GM12874 (cell line): Measurements from ENCODE around the gene CSAD.
A peak's percentile ranks its signal among the peaks of the same experiment; 100 is the strongest.

Source experiments
- TF ChIP-seq, protein P1 (sequence below): IDR thresholded peaks from 2 replicates; pipeline ENCODE4 v1.5.1; 2011; ENCODE audit warnings: low read depth, mild to moderate bottlenecking, control low read depth, low read length, moderate library complexity; ENCODE audit not compliant: insufficient read depth

Gene CSAD

DNA sequence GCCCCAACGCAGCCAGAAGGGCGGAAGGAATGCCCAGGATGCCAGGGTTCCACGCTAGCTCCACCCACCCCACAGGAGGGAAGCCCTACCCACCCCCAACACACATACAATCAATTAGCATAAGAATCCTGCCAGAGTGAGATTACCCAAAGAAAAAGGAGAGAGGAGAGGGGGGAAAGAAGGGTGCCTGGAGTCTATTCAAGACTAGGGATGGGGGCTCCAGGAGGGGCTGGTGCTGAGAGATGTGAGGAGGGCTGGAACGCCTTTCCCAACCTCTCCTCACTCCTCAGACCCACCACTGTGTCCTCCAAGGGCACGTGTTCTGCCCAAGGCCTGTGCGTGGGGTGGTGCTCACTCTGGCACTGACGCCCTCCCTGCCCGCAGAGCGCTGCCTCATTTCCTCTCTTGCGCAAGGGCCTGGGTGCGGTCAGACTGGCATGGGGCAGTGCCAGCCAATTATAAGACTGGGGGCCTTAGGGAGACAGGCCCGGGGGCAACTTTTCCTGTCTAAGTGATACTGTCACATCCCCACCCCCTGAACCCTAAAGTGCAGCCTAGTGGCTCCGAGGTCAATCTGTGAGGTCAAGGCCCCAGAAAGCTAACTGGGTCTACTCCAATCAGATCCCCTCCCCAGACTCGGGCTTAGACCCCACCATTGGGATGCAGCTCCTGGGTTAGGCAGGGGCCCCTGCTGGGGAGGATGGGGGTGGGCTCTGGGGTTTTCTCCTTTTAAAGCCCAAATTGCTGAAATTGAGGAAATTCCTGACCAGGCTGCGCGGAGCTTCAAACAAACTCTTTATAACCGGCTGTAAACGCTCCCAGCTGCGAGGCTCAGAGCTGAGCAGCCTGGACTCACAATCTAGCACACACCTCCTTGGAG is 36.6 kb upstream of the CSAD start:
- TF ChIP-seq, protein P1, sequence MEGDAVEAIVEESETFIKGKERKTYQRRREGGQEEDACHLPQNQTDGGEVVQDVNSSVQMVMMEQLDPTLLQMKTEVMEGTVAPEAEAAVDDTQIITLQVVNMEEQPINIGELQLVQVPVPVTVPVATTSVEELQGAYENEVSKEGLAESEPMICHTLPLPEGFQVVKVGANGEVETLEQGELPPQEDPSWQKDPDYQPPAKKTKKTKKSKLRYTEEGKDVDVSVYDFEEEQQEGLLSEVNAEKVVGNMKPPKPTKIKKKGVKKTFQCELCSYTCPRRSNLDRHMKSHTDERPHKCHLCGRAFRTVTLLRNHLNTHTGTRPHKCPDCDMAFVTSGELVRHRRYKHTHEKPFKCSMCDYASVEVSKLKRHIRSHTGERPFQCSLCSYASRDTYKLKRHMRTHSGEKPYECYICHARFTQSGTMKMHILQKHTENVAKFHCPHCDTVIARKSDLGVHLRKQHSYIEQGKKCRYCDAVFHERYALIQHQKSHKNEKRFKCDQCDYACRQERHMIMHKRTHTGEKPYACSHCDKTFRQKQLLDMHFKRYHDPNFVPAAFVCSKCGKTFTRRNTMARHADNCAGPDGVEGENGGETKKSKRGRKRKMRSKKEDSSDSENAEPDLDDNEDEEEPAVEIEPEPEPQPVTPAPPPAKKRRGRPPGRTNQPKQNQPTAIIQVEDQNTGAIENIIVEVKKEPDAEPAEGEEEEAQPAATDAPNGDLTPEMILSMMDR = no peak

DNA sequence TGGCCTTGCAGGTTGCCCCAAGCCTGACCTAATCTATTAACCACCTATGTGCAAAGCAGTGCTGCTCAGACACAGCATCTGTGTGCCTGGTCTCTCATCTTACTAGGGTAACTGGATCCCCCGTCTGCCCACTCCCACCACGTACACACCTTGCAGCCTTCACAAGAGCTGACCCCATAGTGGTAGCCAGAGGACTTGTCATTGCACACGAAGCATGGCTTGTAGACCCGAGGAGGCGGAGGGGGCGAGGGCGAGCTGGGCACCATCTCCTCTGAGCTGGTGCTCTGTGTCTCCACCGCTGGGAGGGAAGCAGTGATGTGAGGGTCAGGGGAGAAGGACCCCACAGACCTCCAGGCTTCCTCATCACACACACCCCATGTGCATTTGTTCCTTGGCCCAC is 34.8 kb upstream of the CSAD start:
- TF ChIP-seq, protein P1 = no peak

DNA sequence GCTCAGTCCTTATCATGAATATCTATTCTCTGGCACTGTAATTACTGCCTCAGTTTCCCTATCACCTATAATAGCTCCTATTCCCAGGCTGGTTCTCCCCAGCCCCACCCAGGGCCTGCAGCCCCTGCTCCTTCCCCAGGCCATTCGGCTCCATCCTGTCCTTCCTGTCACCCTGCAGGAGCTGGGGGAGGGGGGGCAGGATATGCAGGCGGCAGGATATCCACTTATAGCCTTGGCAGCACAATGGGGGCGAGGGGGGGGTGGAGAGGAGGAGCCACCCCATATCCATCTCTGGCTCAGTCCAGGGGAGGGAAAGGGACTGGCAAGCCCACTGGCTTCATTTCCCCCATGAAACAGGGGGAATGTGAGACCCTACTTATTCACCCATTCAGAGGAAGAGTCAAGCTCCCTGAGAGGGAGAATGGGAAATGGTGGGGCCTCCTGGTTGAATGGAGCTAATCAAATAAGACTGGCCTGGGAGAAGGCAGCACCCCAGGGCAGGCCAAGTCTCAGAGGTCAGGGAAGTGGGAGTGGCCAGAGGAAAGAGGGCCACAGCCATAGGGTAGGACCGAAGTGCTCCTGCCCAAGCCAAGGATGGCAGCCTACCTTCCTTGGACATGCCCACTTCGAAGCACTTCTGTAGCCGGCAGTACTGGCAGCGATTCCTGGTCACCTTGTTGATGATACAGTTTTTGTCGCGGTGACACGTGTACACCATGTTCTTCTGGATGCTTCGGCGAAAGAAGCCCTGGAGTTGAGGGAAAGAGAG is 34.1 kb upstream of the CSAD start:
- TF ChIP-seq, protein P1 = no peak

DNA sequence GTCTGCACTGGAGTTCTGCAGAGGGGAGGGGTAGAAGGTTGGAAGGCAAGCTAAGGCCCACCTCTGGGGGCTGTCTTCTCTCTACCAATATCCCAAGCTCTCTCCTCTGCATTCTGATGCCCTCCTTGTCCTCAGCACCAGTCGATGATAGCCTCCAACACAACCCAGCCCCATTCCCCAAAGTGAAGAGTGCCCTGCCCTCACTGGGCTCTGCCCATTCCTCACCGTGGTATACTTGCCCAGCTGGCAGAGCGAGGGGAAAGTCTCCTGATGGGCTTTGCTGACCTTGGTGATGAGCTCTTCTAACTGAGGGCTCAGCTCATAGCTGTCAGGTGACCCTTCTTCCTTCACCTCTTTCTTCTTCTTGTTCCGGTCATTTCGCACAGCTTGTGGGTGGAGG is 33.5 kb upstream of the CSAD start:
- TF ChIP-seq, protein P1 = no peak

DNA sequence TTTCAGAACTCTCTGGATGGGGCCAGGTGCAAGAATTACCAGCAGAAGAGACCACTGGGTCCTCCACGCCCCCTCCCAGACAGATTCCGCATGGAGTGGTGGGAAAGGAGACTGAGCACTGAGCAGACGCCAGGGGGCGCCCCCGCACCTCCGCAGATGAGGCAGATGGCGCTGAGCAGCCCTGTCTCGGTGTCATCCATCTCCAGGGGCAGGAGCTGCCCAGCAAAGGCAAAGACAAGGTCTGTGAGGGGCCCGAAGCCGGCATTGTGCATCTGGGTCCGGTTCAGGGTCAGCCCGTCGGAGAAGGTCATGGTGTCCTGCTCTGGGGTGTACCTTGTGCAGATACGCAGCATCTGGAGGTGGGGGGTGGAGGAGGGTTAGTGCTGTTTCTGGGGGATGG is 32.6 kb upstream of the CSAD start:
- TF ChIP-seq, protein P1 = peak; percentile 95

DNA sequence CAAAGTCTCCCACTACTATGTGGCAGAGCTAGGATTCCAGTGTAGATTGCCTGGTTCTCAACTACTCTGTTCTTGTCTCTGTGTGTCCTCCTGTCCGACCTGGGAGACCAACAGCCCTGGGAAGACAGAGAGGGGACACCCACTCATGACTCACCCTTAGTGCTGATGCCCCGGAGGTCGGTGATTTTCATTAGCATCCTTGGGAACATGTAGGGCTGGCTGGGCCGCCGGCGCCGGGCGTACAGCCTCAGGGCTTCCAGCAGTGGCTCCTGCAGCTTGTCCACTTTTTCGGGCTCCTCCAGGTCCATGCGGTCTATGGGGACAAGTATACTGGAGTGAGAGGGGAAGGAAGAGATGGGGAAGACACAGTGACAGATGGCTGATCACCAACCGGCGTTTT is 32.2 kb upstream of the CSAD start:
- TF ChIP-seq, protein P1 = no peak

DNA sequence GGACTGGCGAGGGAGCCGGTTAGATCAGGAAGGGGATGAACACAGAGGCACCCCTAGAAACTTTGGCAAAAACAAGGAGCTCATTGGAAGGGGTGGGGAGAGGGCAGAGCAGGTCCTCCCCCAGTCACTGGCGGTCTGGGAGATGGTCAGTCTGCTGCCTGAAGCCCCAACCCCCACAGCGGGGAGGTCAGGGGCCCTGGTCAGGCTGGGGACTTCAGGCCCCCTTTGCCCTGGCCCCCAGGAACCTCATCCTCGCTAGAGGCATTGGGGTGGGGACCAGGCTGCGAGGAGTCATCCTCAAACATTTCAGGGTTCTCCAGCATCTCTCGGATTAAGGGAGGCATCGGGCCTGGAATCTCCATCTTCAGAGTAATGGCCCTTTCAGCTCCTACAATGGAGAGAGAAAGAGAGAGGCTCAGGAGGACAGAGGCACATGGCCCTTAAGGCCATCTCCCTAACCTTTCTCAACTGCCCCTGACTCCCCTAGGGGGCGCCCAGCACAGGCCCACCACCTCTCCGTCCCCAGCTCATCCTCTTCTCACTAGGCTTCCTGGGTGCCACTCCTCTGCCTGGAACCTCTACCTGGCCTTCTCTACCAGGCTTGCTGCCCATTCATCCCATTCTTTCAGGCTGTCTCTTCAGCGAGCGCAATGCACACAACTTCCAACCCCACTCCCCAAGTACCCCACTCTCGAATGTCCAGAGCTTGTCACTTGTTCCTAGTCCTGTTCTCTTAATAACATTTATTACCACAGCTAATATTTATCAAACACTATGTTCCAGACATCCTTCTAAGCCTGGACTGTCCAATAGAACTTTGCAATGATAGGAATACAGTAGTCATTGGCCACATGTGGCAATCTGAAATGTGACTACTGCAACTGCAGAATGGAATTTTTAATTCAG is 31.0 kb upstream of the CSAD start:
- TF ChIP-seq, protein P1 = peak; percentile 61
